K562 (cell line): ENCODE measurements around the gene CIAO2A.

Experiments used
- CTCF ChIP-seq, 3 experiments: IDR thresholded peaks in 2 of 3; conservative IDR thresholded peaks in 1 of 3; 2 replicates each; pipeline ENCODE4 v1.5.1; 2011 to 2012; ENCODE audit warnings: low read length in 3 of 3, mild to moderate bottlenecking in 3 of 3, control low read depth in 2 of 3, improper control_type of control experiment in 1 of 3, inconsistent platforms in 1 of 3, low read depth in 1 of 3, mixed read lengths in 1 of 3, moderate library complexity in 1 of 3; ENCODE audit not compliant: insufficient read depth in 2 of 3
- EZH2 ChIP-seq: IDR thresholded peaks from 2 replicates; pipeline ENCODE4 v1.6.1; 2012; ENCODE audit warnings: low read depth, mild to moderate bottlenecking, inconsistent platforms, low read length, borderline replicate concordance
- IRF2 ChIP-seq: sonication (generic); formaldehyde crosslinking; IDR thresholded peaks from 2 replicates; pipeline ENCODE4 v1.8.1; 2022; ENCODE audit warnings: mild to moderate bottlenecking, missing genetic modification reagents
- NRF1 ChIP-seq, 2 experiments: fragments of 450-650 bp; IDR thresholded peaks in 1 of 2; conservative IDR thresholded peaks in 1 of 2; 2 replicates each; pipeline ENCODE4 v1.6.1; 2014; ENCODE audit warnings: mild to moderate bottlenecking in 2 of 2
- POLR2A ChIP-seq: fragments of 450-650 bp; conservative IDR thresholded peaks from 2 replicates; pipeline ENCODE4 v1.6.1; 2016
- SMARCA5 ChIP-seq: fragments of 450-650 bp; IDR thresholded peaks from 2 replicates; pipeline ENCODE4 v1.6.1; 2016
- ZNF445 ChIP-seq: fragments of 250-450 bp; sonication (Bioruptor Pico); IDR thresholded peaks from 2 replicates; pipeline ENCODE4 v1.4.0; 2020; ENCODE audit warnings: low read depth, mild to moderate bottlenecking, moderate library complexity
- TF ChIP-seq, protein P1 (sequence below): fragments of 450-650 bp; conservative IDR thresholded peaks from 2 replicates; pipeline ENCODE4 v1.6.1; 2016; ENCODE audit warnings: missing genetic modification characterization, low read depth, mild to moderate bottlenecking, missing compliant biosample characterization, moderate library complexity
- TF ChIP-seq, protein P2 (sequence below): fragments of 450-650 bp; IDR thresholded peaks from 2 replicates; pipeline ENCODE4 v1.6.1; 2017; ENCODE audit warnings: antibody characterized with exemption

- TF ChIP-seq ZNF445 (CRISPR knock-in tag): no peak
- no peak for TF ChIP-seq CTCF (IDR thresholded peaks at IDR 0.05 in 2 of 3, conservative IDR thresholded peaks at IDR 0.05 in 1 of 3; ENCODE audit: insufficient read depth in 2 of 3, low read depth in 1 of 3, low read length in 3 of 3)
- TF ChIP-seq EZH2: no peak
- TF ChIP-seq NRF1 (conservative IDR thresholded peaks at IDR 0.05 in 1 of 2, IDR thresholded peaks at IDR 0.05 in 1 of 2): no peak
- no peak for TF ChIP-seq POLR2A
- no peak for TF ChIP-seq IRF2 (CRISPR knock-in tag)
- TF ChIP-seq, protein P1, sequence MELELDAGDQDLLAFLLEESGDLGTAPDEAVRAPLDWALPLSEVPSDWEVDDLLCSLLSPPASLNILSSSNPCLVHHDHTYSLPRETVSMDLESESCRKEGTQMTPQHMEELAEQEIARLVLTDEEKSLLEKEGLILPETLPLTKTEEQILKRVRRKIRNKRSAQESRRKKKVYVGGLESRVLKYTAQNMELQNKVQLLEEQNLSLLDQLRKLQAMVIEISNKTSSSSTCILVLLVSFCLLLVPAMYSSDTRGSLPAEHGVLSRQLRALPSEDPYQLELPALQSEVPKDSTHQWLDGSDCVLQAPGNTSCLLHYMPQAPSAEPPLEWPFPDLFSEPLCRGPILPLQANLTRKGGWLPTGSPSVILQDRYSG (tag): no peak
- TF ChIP-seq, protein P2, sequence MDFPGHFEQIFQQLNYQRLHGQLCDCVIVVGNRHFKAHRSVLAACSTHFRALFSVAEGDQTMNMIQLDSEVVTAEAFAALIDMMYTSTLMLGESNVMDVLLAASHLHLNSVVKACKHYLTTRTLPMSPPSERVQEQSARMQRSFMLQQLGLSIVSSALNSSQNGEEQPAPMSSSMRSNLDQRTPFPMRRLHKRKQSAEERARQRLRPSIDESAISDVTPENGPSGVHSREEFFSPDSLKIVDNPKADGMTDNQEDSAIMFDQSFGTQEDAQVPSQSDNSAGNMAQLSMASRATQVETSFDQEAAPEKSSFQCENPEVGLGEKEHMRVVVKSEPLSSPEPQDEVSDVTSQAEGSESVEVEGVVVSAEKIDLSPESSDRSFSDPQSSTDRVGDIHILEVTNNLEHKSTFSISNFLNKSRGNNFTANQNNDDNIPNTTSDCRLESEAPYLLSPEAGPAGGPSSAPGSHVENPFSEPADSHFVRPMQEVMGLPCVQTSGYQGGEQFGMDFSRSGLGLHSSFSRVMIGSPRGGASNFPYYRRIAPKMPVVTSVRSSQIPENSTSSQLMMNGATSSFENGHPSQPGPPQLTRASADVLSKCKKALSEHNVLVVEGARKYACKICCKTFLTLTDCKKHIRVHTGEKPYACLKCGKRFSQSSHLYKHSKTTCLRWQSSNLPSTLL: no peak
- TF ChIP-seq SMARCA5: no peak
Observed at GRCh38 chr15:64105113-64105704, 11.6 kb upstream of the CIAO2A start.
